BLaER1 (cell line): ENCODE results near the gene ANKRD49.

Experiments
- H3K27ac ChIP-seq: shearing (Covaris generic); formaldehyde crosslinking; 2 replicates; pipeline ENCODE4 v1.8.1; 2022
- H3K27me3 ChIP-seq: shearing (Covaris generic); formaldehyde crosslinking; 2 replicates; pipeline ENCODE4 v1.8.1; 2022
- H3K36me3 ChIP-seq: shearing (Covaris generic); formaldehyde crosslinking; 2 replicates; pipeline ENCODE4 v1.8.1; 2022
- H3K4me1 ChIP-seq: shearing (Covaris generic); formaldehyde crosslinking; 2 replicates; pipeline ENCODE4 v1.8.1; 2022
- H3K4me2 ChIP-seq: shearing (Covaris generic); formaldehyde crosslinking; 2 replicates; pipeline ENCODE4 v1.8.1; 2022
- H3K4me3 ChIP-seq: shearing (Covaris generic); formaldehyde crosslinking; 2 replicates; pipeline ENCODE4 v1.8.1; 2022
- H3K9ac ChIP-seq: shearing (Covaris generic); formaldehyde crosslinking; 2 replicates; pipeline ENCODE4 v1.8.1; 2022
- H3K9me3 ChIP-seq: shearing (Covaris generic); formaldehyde crosslinking; 2 replicates; pipeline ENCODE4 v1.8.1; 2022
- H4K20me1 ChIP-seq: shearing (Covaris generic); formaldehyde crosslinking; 2 replicates; pipeline ENCODE4 v1.8.1; 2022
- Cebpa-rat ChIP-seq: shearing (Covaris generic); IDR thresholded peaks from 2 replicates; pipeline ENCODE4 v1.8.1; 2022

Gene ANKRD49

DNA sequence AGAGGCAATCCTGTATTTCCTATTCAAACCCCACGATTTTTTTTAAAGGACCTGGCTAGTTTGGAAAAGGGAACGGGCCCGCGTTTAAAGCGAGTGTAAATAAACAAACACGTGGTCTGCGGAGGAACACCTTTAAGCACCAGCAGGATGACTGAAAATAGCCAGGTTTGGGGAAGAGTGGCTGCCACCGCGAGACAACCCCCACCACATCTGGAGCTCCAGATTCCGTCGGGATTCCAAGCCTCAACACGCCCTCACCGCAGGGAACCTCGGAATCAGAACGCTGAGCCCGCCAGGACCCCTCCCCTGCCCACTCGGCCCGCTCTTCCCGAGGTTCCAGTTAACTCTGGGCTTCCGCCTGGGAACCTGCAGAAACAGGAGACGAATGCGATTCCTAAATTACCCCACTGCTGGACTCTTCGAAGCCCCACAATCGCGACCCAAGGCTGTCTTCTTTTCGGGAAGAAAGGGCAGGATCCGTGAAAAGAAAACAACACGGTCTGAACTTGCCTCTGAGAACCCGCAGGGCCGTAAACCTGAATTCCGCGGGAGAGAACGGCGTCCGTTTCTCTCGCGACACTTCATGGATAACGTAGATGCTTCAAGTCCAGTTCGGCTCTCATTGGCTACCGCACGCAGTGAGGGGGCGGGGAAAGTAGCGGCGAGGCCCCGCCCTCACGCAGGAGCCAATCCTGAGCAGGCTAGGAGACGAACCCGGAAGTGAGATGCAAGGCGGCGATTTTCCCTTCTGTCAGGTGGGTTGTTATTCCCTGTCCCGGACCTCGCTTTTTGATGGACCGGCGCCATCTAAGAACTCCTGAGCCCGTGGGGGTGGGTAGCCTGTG is at the start of gene ANKRD49, which contains the start of gene MRE11:
TSS of gene ANKRD49 (plus strand) at position 704 of the 845 bp plus-strand sequence. CDS start 2,710 bp downstream, outside the sequence.
TSS of gene MRE11 (minus strand) at position 564 of the 845 bp plus-strand sequence. CDS start 1,043 bp downstream, outside the sequence.
- H3K4me2 ChIP-seq, result peak within 1 kb of the TSS; percentile 87
- TF ChIP-seq Cebpa-rat, result no peak
- peak within 1 kb of the TSS; percentile 90 for H3K27ac ChIP-seq
- peak within 1 kb of the TSS; percentile 95 for H3K9ac ChIP-seq
- H3K9me3 ChIP-seq, result no peaks in the 10 kb centered on the region
- no peaks in the 10 kb centered on the region for H3K27me3 ChIP-seq
- peaks cover 18% of the 10 kb centered on the region; the same call in 1 of the 2 replicates for H4K20me1 ChIP-seq
- peaks cover 44% of the 10 kb centered on the region for H3K36me3 ChIP-seq
- H3K4me1 ChIP-seq, result peaks cover 29% of the 10 kb centered on the region
- peak within 1 kb of the TSS; percentile 85 for H3K4me3 ChIP-seq

DNA sequence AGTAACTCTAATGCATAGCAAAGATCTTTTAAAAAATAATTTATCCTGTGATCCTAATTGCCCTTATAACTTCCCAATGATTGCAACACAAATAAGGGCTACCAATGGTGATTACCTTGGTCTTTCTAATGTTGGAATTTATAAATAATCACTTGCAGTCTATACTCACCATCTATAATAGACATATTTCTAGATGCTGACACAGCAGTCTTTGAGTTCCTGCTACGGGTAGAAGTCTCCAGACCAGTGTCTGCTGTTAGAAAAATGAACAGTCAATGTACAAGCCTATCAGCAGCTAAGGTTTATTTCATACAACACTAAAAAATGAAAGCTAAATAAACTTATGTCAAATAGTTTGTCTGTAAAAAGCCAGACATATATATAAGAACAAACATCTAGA is 48.1 kb upstream of the ANKRD49 start:
- H3K36me3 ChIP-seq, result peaks cover 74% of the 10 kb centered on the region
- TF ChIP-seq Cebpa-rat, result no peak

GRCh38 chr11:94447149-94447548 is 46.6 kb upstream of the ANKRD49 start:
- H3K9ac ChIP-seq, result no peak overlapping the region
- no peak overlapping the region for H3K27ac ChIP-seq
- H3K36me3 ChIP-seq, result peaks cover 59% of the 10 kb centered on the region
- no peaks in the 10 kb centered on the region for H3K9me3 ChIP-seq
- no peak for TF ChIP-seq Cebpa-rat
- no peak overlapping the region for H3K4me2 ChIP-seq
- no peaks in the 10 kb centered on the region for H3K4me1 ChIP-seq
- no peaks in the 10 kb centered on the region for H3K27me3 ChIP-seq
- H3K4me3 ChIP-seq, result no peak overlapping the region
- H4K20me1 ChIP-seq, result no peaks in the 10 kb centered on the region

More for the DNA sequence above, 48.1 kb upstream of the ANKRD49 start:
- Histone ChIP-seq H3K9ac (no peak overlapping the region), H3K4me1 (no peaks in the 10 kb centered on the region), H3K4me3 (no peak overlapping the region), H3K9me3 (no peaks in the 10 kb centered on the region), H3K27ac (no peak overlapping the region), H3K4me2 (no peak overlapping the region), H3K27me3 (no peaks in the 10 kb centered on the region), H4K20me1 (no peaks in the 10 kb centered on the region)

GRCh38 chr11:94449029-94449428 is 44.8 kb upstream of the ANKRD49 start:
- Histone ChIP-seq H3K36me3 (peaks cover 62% of the 10 kb centered on the region), H3K27me3 (no peaks in the 10 kb centered on the region)

GRCh38 chr11:94449437-94449836 is 44.3 kb upstream of the ANKRD49 start:
- TF ChIP-seq Cebpa-rat, result no peak
- peaks cover 62% of the 10 kb centered on the region for H3K36me3 ChIP-seq
- H3K27me3 ChIP-seq, result no peaks in the 10 kb centered on the region
- peaks cover 5% of the 10 kb centered on the region; the same call in 1 of the 2 replicates for H3K9me3 ChIP-seq
- H3K9ac ChIP-seq, result no peak overlapping the region
- no peak overlapping the region for H3K4me3 ChIP-seq
- no peak overlapping the region for H3K4me2 ChIP-seq
- H3K27ac ChIP-seq, result no peak overlapping the region
- H3K4me1 ChIP-seq, result no peaks in the 10 kb centered on the region
- H4K20me1 ChIP-seq, result no peaks in the 10 kb centered on the region

More at GRCh38 chr11:94449029-94449428, 44.8 kb upstream of the ANKRD49 start:
- no peaks in the 10 kb centered on the region for H3K4me1 ChIP-seq
- H4K20me1 ChIP-seq, result no peaks in the 10 kb centered on the region
- peaks cover 5% of the 10 kb centered on the region; the same call in 1 of the 2 replicates for H3K9me3 ChIP-seq
- H3K9ac ChIP-seq, result no peak overlapping the region
- no peak overlapping the region for H3K4me2 ChIP-seq
- no peak overlapping the region for H3K27ac ChIP-seq
- TF ChIP-seq Cebpa-rat, result no peak
- H3K4me3 ChIP-seq, result no peak overlapping the region

DNA sequence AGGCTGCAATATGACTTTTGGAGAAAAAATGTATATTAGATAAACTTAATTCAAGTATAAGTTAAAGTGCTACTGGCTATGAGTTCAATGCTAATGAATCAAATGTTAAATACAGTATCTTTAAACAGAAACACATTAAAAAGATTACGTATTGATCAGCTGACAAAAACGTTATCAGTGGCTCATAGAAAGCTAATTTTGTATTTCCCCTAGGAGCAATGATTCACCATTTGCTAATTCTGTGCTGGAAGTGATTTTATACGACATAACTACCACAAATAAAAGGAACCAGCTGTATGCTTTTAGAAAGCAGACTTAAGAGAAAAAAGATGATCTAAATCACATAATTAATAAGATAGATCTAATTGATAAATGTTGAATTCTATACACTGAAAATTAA is 43.7 kb upstream of the ANKRD49 start:
- H3K27ac ChIP-seq, result no peak overlapping the region
- no peaks in the 10 kb centered on the region for H4K20me1 ChIP-seq
- no peak overlapping the region for H3K9ac ChIP-seq
- H3K4me1 ChIP-seq, result no peaks in the 10 kb centered on the region
- H3K9me3 ChIP-seq, result peaks cover 5% of the 10 kb centered on the region; the same call in 1 of the 2 replicates
- TF ChIP-seq Cebpa-rat, result no peak
- H3K27me3 ChIP-seq, result no peaks in the 10 kb centered on the region
- H3K4me3 ChIP-seq, result no peak overlapping the region
- peaks cover 58% of the 10 kb centered on the region for H3K36me3 ChIP-seq
- H3K4me2 ChIP-seq, result no peak overlapping the region

DNA sequence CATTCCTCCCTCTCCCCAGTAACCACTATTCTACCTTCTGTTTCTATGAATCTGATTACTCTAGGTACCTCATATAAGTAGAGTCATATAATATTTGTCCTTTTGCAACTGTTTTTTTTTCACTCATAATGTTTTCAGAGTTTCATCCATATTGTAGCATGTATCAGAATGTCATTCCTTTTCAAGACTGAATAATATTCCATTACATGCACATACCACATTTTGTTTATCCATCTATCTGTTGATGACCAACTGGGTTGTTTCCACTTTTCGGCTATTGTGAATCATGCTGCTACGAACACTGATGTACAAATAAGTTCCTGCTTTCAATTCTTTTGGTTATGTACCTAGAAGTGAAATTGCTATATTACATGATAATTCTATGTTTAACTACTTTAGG is 40.8 kb upstream of the ANKRD49 start:
- H4K20me1 ChIP-seq, result no peaks in the 10 kb centered on the region
- no peak overlapping the region for H3K9ac ChIP-seq
- no peak overlapping the region for H3K4me2 ChIP-seq
- H3K4me1 ChIP-seq, result no peaks in the 10 kb centered on the region
- H3K9me3 ChIP-seq, result peaks cover 5% of the 10 kb centered on the region; the same call in 1 of the 2 replicates
- H3K4me3 ChIP-seq, result no peak overlapping the region
- H3K27ac ChIP-seq, result no peak overlapping the region
- TF ChIP-seq Cebpa-rat, result no peak
- peaks cover 58% of the 10 kb centered on the region for H3K36me3 ChIP-seq
- H3K27me3 ChIP-seq, result no peaks in the 10 kb centered on the region

- Histone ChIP-seq H3K4me3 (no peak overlapping the region), H3K27ac (no peak overlapping the region), H3K9ac (no peak overlapping the region), H3K9me3 (peaks cover 5% of the 10 kb centered on the region; the same call in 1 of the 2 replicates), H3K4me2 (no peak overlapping the region), H3K4me1 (no peaks in the 10 kb centered on the region), H3K27me3 (no peaks in the 10 kb centered on the region), H4K20me1 (no peaks in the 10 kb centered on the region), H3K36me3 (peaks cover 49% of the 10 kb centered on the region)
- no peak for TF ChIP-seq Cebpa-rat
Measured at GRCh38 chr11:94454301-94454700, 39.5 kb upstream of the ANKRD49 start.

DNA sequence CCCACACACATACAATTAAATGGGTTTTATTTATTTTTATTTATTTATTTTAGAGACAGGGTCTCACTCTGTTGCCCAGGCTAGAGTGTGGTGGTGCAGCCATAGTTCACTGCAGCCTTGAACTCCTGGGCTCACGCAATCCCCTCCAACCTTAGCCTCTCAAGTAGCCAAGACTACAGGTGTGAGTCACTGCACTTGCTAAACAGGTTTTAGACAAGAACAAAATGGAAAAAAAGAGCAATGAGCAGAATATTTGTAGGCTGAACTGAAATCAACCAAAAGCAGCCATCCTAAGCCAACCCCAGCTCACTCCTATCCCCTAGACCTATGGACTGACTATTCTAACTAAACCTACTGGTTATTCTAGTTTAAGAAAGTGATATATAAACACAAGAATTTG is 37.9 kb upstream of the ANKRD49 start:
- Histone ChIP-seq H3K4me2 (no peak overlapping the region), H4K20me1 (no peaks in the 10 kb centered on the region), H3K27ac (no peak overlapping the region), H3K4me1 (no peaks in the 10 kb centered on the region), H3K4me3 (no peak overlapping the region), H3K9ac (no peak overlapping the region), H3K36me3 (peaks cover 58% of the 10 kb centered on the region), H3K27me3 (no peaks in the 10 kb centered on the region), H3K9me3 (peaks cover 5% of the 10 kb centered on the region; the same call in 1 of the 2 replicates)
- TF ChIP-seq Cebpa-rat, result no peak
